Measurements from ENCODE around the gene STARD10. TPM values are rescaled to one million over a fixed set of nuclear protein-coding genes. Genes with fewer than 3 reads are reported as not detected.

STARD10 gene
- total and polyA plus RNA-seq, 9 of the 15 experiments (the other 6 are each of a cell fraction or from before 2014, with no cell fraction given), result 0.15 to 52.9 (median 32.3) TPM

- Histone ChIP-seq H3K27ac (ENCODE audit: extremely low read depth, low read depth, low read length) (no peak overlapping the region), H3K4me2 (ENCODE audit: insufficient read depth, low read length) (peak overlapping the region; percentile 36; the same call in 1 of the 2 replicates), H3K4me1 (replicated peaks in 1 of 2; ENCODE audit: control insufficient read depth in 2 of 2, insufficient read depth in 2 of 2, low read length in 2 of 2) (peaks cover 0 to 12% of the 10 kb centered on the region in 2 experiments; a peak in 4 of 5 replicates), H3K9ac (ENCODE audit: insufficient read depth in 1 of 2, low read depth in 2 of 2, low read length in 2 of 2) (peak overlapping the region in 1 of 2 experiments; percentile 76; a peak in 2 of 4 replicates), H3K4me3 (no peak overlapping the region), H2AFZ (ENCODE audit: low read depth, low read length) (peak overlapping the region; percentile 74), H3K79me2 (ENCODE audit: control insufficient read depth, insufficient read depth, low read length) (no peaks in the 10 kb centered on the region), H3K9me3 (replicated peaks; ENCODE audit: control insufficient read depth, insufficient read depth, low read depth, low read length) (no peaks in the 10 kb centered on the region), H3K9me1 (ENCODE audit: control insufficient read depth, insufficient read depth, low read length) (no peaks in the 10 kb centered on the region), H4K20me1 (replicated peaks; ENCODE audit: control insufficient read depth, insufficient read depth, low read length) (0 out of 2 replicates have a peak, but pooled peaks cover 3% of the 10 kb centered on the region), H3K27me3 (ENCODE audit: control insufficient read depth in 2 of 2, insufficient read depth in 2 of 2, low read length in 2 of 2) (no peaks in the 10 kb centered on the region), H3K36me3 (ENCODE audit: control insufficient read depth, insufficient read depth, low read length) (no peaks in the 10 kb centered on the region)
- BruUV-seq (replicated peaks), result no TSS peak
- in situ Hi-C loops (cut with MboI), result loop anchor here (5.0 kb wide), 1 partner anchor 346 kb away; no protein-coding TSS in a partner anchor
- DNase-seq (ENCODE audit: extremely low read depth in 1 of 4, low spot score in 3 of 4) (peak; percentile 77 to 85 (median 82)), ATAC-seq (peak; percentile 97), FAIRE-seq (peak; percentile 97)
- intact Hi-C loops (cut with micrococcal nuclease), result loop anchor here (1.0 to 10.0 kb wide), 5 partner anchors 247 to 501 kb away; no protein-coding TSS in a partner anchor
- ChIA-PET CTCF (ENCODE audit: low intra/inter-chr PET ratio) (interaction anchor here (1.4 to 3.5 kb wide), 4 partner anchors 346 to 458 kb away, joined by 8 to 47 read pairs (median 9); no protein-coding TSS in a partner anchor), POLR2A (interaction anchor here (0.6 to 1.6 kb wide), 4 partner anchors 9 to 405 kb away, joined by 3 to 4 read pairs (median 3); no protein-coding TSS in a partner anchor)
- 27% methylated on average over 13 of the region's 13 CpGs for WGBS (ENCODE audit: insufficient coverage, low coverage, missing lambda C conversion rate)
- peak; percentile 30; the same call in 1 of the 2 replicates for TF ChIP-seq JUND (IDR thresholded peaks at IDR 0.05; ENCODE audit: borderline replicate concordance, low read depth, low read length)
- TF ChIP-seq JUND (tag; IDR thresholded peaks at IDR 0.05; ENCODE audit: borderline replicate concordance, low read depth, low read length), result no peak
- no peak for TF ChIP-seq MAFK (IDR thresholded peaks at IDR 0.05; ENCODE audit: low read length)
- TF ChIP-seq ZNF124 (CRISPR knock-in tag; IDR thresholded peaks at IDR 0.05), result no peak
- 0 out of 4 replicates have a peak, but pooled peaks have one; percentile 14 to 30 for TF ChIP-seq MNT (conservative IDR thresholded peaks at IDR 0.05)
- TF ChIP-seq POLR2H (tag; IDR thresholded peaks at IDR 0.05; ENCODE audit: low read depth), result no peak
- TF ChIP-seq RBM17 (IDR thresholded peaks at IDR 0.05; ENCODE audit: borderline replicate concordance, low read depth, low read length), result no peak
- TF ChIP-seq ZNF263 (CRISPR knock-in tag; IDR thresholded peaks at IDR 0.05; ENCODE audit: borderline replicate concordance), result 0 out of 2 replicates have a peak, but pooled peaks have one; percentile 11
- no peak for TF ChIP-seq KAT7 (CRISPR knock-in tag; IDR thresholded peaks at IDR 0.05; ENCODE audit: borderline replicate concordance)
- TF ChIP-seq E2F4 (CRISPR knock-in tag; IDR thresholded peaks at IDR 0.05; ENCODE audit: low read depth), result no peak; the same call in 1 of the 2 replicates
- TF ChIP-seq ZNF644 (tag; IDR thresholded peaks at IDR 0.05; ENCODE audit: low read depth), result no peak
- no peak for TF ChIP-seq ZNF436 (CRISPR knock-in tag; IDR thresholded peaks at IDR 0.05)
- TF ChIP-seq DEAF1 (CRISPR knock-in tag; IDR thresholded peaks at IDR 0.05), result peak; percentile 92
- TF ChIP-seq E2F1 (CRISPR knock-in tag; IDR thresholded peaks at IDR 0.05), result no peak
- TF ChIP-seq KAT8 (IDR thresholded peaks at IDR 0.05; ENCODE audit: low read depth), result no peak
Observed at GRCh38 chr11:72831521-72832300, 37.9 kb upstream of the STARD10 start.

Data from K562 (cell line).